Loucy (cell line): ENCODE data around the gene SMARCD3.

Experiments used
- H2AFZ ChIP-seq: fragments of 200-600 bp; sonication (generic); 2 replicates; pipeline ENCODE4 v1.6.0; 2016; ENCODE audit warnings: antibody characterized with exemption, mild to moderate bottlenecking, low read length, moderate library complexity
- H3F3A ChIP-seq: fragments of 200-600 bp; 2 replicates; pipeline ENCODE4 v1.6.0; 2016; ENCODE audit warnings: antibody characterized with exemption, low read depth, mild to moderate bottlenecking
- H3K27me3 ChIP-seq: fragments of 200-600 bp; sonication (generic); 2 replicates; pipeline ENCODE4 v1.6.1; 2014; ENCODE audit warnings: low read length, mild to moderate bottlenecking; ENCODE audit not compliant: insufficient read depth, poor library complexity, severe bottlenecking
- H3K36me3 ChIP-seq: fragments of 200-600 bp; sonication (generic); 2 replicates; pipeline ENCODE4 v1.6.1; 2016; ENCODE audit warnings: low read length; ENCODE audit not compliant: insufficient read depth
- H3K4me1 ChIP-seq: fragments of 200-600 bp; sonication (generic); 2 replicates; pipeline ENCODE4 v1.5.1; 2014; ENCODE audit warnings: low read length, mild to moderate bottlenecking; ENCODE audit not compliant: insufficient read depth, poor library complexity, severe bottlenecking
- H3K4me2 ChIP-seq: fragments of 200-600 bp; sonication (generic); 2 replicates; pipeline ENCODE4 v1.6.0; 2014; ENCODE audit warnings: antibody characterized with exemption, low read length, low read depth, mild to moderate bottlenecking; ENCODE audit not compliant: poor library complexity, severe bottlenecking
- H3K4me3 ChIP-seq: fragments of 200-600 bp; sonication (generic); 2 replicates; pipeline ENCODE4 v1.5.1; 2014; ENCODE audit warnings: low read length, mild to moderate bottlenecking, mixed read lengths; ENCODE audit not compliant: poor library complexity, severe bottlenecking
- H3K79me2 ChIP-seq: fragments of 200-600 bp; sonication (generic); 2 replicates; pipeline ENCODE4 v1.6.1; 2014; ENCODE audit warnings: low read length; ENCODE audit not compliant: insufficient read depth
- H3K9ac ChIP-seq: fragments of 200-600 bp; sonication (generic); 2 replicates; pipeline ENCODE4 v1.6.0; 2014; ENCODE audit warnings: mild to moderate bottlenecking, low read depth, low read length, moderate library complexity; ENCODE audit not compliant: poor library complexity, severe bottlenecking
- H3K9me2 ChIP-seq: fragments of 200-600 bp; sonication (generic); replicated peaks from 2 replicates; pipeline ENCODE4 v1.6.1; 2016; ENCODE audit warnings: low read depth, low read length, mixed read lengths
- H3K9me3 ChIP-seq: fragments of 200-600 bp; sonication (generic); 2 replicates; pipeline ENCODE4 v1.6.1; 2014; ENCODE audit warnings: mild to moderate bottlenecking, antibody characterized with exemption, low read length, low read depth; ENCODE audit not compliant: insufficient read depth
- H4K20me1 ChIP-seq: fragments of 200-600 bp; sonication (generic); 2 replicates; pipeline ENCODE4 v1.6.0; 2014; ENCODE audit warnings: antibody characterized with exemption, low read length, mild to moderate bottlenecking; ENCODE audit not compliant: insufficient read depth, poor library complexity, severe bottlenecking
- CTCF ChIP-seq: fragments of 200-600 bp; sonication (generic); conservative IDR thresholded peaks from 2 replicates; pipeline ENCODE4 v1.5.1; 2014; ENCODE audit warnings: mild to moderate bottlenecking, antibody characterized with exemption, low read length
- EZH2phosphoT487 ChIP-seq: fragments of 200-600 bp; IDR thresholded peaks from 2 replicates; pipeline ENCODE4 v1.6.1; 2018; ENCODE audit warnings: antibody characterized with exemption, mild to moderate bottlenecking, moderate library complexity, borderline replicate concordance

Gene SMARCD3

GRCh38 chr7:151291206-151291605 is 42.7 kb upstream of the SMARCD3 start:
- H3K9me2 ChIP-seq = no peaks in the 10 kb centered on the region
- no peaks in the 10 kb centered on the region for H3F3A ChIP-seq
- no peak for TF ChIP-seq EZH2phosphoT487
- no peak for TF ChIP-seq CTCF
- H3K36me3 ChIP-seq = no peaks in the 10 kb centered on the region
- H3K4me1 ChIP-seq = no peaks in the 10 kb centered on the region
- H3K4me3 ChIP-seq = no peak overlapping the region
- H3K9me3 ChIP-seq = peaks cover 3% of the 10 kb centered on the region; the same call in 1 of the 2 replicates
- no peak overlapping the region for H3K9ac ChIP-seq
- no peaks in the 10 kb centered on the region for H3K27me3 ChIP-seq
- H2AFZ ChIP-seq = no peak overlapping the region
- H3K4me2 ChIP-seq = no peak overlapping the region
- no peaks in the 10 kb centered on the region for H4K20me1 ChIP-seq
- no peaks in the 10 kb centered on the region for H3K79me2 ChIP-seq

- H3K4me1 ChIP-seq = no peaks in the 10 kb centered on the region
Observed at GRCh38 chr7:151290355-151290760, 41.9 kb upstream of the SMARCD3 start.

GRCh38 chr7:151289891-151290290 is 41.4 kb upstream of the SMARCD3 start:
- H3K9ac ChIP-seq = no peak overlapping the region
- H3K9me3 ChIP-seq = no peaks in the 10 kb centered on the region
- TF ChIP-seq EZH2phosphoT487 (no peak), CTCF (no peak)
- no peaks in the 10 kb centered on the region for H3K79me2 ChIP-seq
- no peaks in the 10 kb centered on the region for H4K20me1 ChIP-seq
- H3K4me2 ChIP-seq = no peak overlapping the region
- H3K9me2 ChIP-seq = no peaks in the 10 kb centered on the region
- no peaks in the 10 kb centered on the region for H3F3A ChIP-seq
- no peak overlapping the region for H3K4me3 ChIP-seq
- H2AFZ ChIP-seq = no peak overlapping the region
- H3K27me3 ChIP-seq = no peaks in the 10 kb centered on the region
- H3K4me1 ChIP-seq = no peaks in the 10 kb centered on the region
- no peaks in the 10 kb centered on the region for H3K36me3 ChIP-seq

More at GRCh38 chr7:151290355-151290760, 41.9 kb upstream of the SMARCD3 start:
- no peak overlapping the region for H3K4me2 ChIP-seq
- H3K79me2 ChIP-seq = no peaks in the 10 kb centered on the region
- H3K36me3 ChIP-seq = no peaks in the 10 kb centered on the region
- no peaks in the 10 kb centered on the region for H3F3A ChIP-seq
- TF ChIP-seq EZH2phosphoT487 (no peak), CTCF (no peak)
- H3K9ac ChIP-seq = no peak overlapping the region
- no peaks in the 10 kb centered on the region for H3K9me2 ChIP-seq
- no peaks in the 10 kb centered on the region for H3K27me3 ChIP-seq
- no peak overlapping the region for H3K4me3 ChIP-seq
- no peaks in the 10 kb centered on the region for H4K20me1 ChIP-seq
- no peaks in the 10 kb centered on the region for H3K9me3 ChIP-seq
- no peak overlapping the region for H2AFZ ChIP-seq
